NK-92 (cell line): ENCODE data around the gene MYH1.

ENCODE experiments used
- DNase-seq: peaks from one replicate; lab custom pipeline; 2025; ENCODE audit not compliant: unreplicated experiment; lab: John Stamatoyannopoulos, UW

The MYH1 gene

GRCh38 chr17:10482252-10482651 lies 36.1 kb downstream of the MYH1 start:
- DNase-seq: no peak

- DNase-seq: no peak
These were observed 40.6 kb downstream of the MYH1 start for GRCh38 chr17:10477701-10478100.

- no peak for DNase-seq
These were observed 43.8 kb downstream of the MYH1 start for GRCh38 chr17:10474536-10474935.

GRCh38 chr17:10471858-10472257 lies 46.5 kb downstream of the MYH1 start:
- DNase-seq: no peak

GRCh38 chr17:10469459-10469858 lies 48.9 kb downstream of the MYH1 start, which contains the start of gene MYH4:
Gene MYH4 (minus strand): TSS chr17:10469559. CDS start chr17:10466745, 2,814 bp downstream.
- DNase-seq: no peak

GRCh38 chr17:10463402-10463801 lies 54.9 kb downstream of the MYH1 start:
- no peak for DNase-seq

GRCh38 chr17:10460062-10460461 lies 58.3 kb downstream of the MYH1 start:
- no peak for DNase-seq

- no peak for DNase-seq
These were observed 59.6 kb downstream of the MYH1 start for GRCh38 chr17:10458701-10459100.

GRCh38 chr17:10457952-10458351 lies 60.4 kb downstream of the MYH1 start:
- DNase-seq: no peak

GRCh38 chr17:10447026-10447931 lies 71.1 kb downstream of the MYH1 start:
- DNase-seq: no peak
